Ectodermal cell (in vitro differentiated cells): ENCODE measurements around the gene RFX7.
"Not testable (repeated sequence)": the region's sequence is repeated elsewhere in the genome, so short reads cannot be mapped to it uniquely, and the experiment has no call there.

ENCODE experiments used
- H3K27ac ChIP-seq: 2 replicates; pipeline ENCODE4 v1.7.0; 2013; ENCODE audit warnings: mild to moderate bottlenecking, low read depth, low read length; ENCODE audit not compliant: insufficient read depth, poor library complexity, severe bottlenecking
- H3K27me3 ChIP-seq: 2 replicates; pipeline ENCODE4 v1.7.0; 2013; ENCODE audit warnings: mild to moderate bottlenecking, low read length; ENCODE audit not compliant: insufficient read depth, control insufficient read depth, poor library complexity, severe bottlenecking
- H3K36me3 ChIP-seq: one replicate; pipeline ENCODE4 v1.7.0; 2013; ENCODE audit warnings: low read length; ENCODE audit not compliant: control insufficient read depth, insufficient read depth
- H3K4me1 ChIP-seq: one replicate; pipeline ENCODE4 v1.7.0; 2013; ENCODE audit warnings: low read length; ENCODE audit not compliant: control insufficient read depth, insufficient read depth
- H3K4me3 ChIP-seq: 2 replicates; pipeline ENCODE4 v1.7.0; 2013; ENCODE audit warnings: low read depth, low read length, control low read depth; ENCODE audit not compliant: insufficient read depth
- H3K9me3 ChIP-seq: 2 replicates; pipeline ENCODE4 v1.7.0; 2013; ENCODE audit warnings: mild to moderate bottlenecking, low read length, moderate library complexity; ENCODE audit not compliant: control insufficient read depth
- WGBS, 2 experiments: methylation state at CpG; one replicate each; pipeline ENCODE4 v1.1.7; 2013; ENCODE audit warnings: missing lambda C conversion rate in 2 of 2; 5-methylcytosine and 5-hydroxymethylcytosine counted together

The RFX7 gene

GRCh38 chr15:56180851-56181250 is 62.8 kb downstream of the RFX7 start:
- WGBS, 2 experiments, result 98% methylated on average over 3 to 4 of the region's 4 CpGs
- H3K36me3 ChIP-seq, result no peaks in the 10 kb centered on the region
- no peak overlapping the region for H3K4me3 ChIP-seq
- H3K4me1 ChIP-seq, result no peaks in the 10 kb centered on the region
- no peaks in the 10 kb centered on the region for H3K9me3 ChIP-seq
- no peak overlapping the region for H3K27ac ChIP-seq
- H3K27me3 ChIP-seq, result no peaks in the 10 kb centered on the region

DNA sequence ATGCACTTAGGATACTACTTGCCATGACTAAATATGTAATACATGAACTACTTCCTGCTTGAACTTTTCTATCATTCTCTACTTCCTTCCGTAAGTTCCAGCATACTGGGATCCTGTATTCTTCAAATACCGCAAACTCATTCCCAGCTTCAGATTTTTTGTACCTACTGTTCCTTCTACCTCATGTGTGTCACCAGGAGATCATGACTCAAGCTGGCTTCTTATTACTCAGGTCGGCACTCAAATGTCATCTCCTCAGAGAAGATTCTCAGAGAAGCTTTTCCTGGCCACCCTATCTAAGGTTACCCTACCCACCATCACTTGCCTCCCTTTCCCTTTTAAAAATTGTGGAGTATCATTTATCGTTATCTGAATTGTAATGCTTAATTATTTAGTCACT is 66.7 kb downstream of the RFX7 start:
- Histone ChIP-seq H3K27ac (no peak overlapping the region), H3K4me1 (no peaks in the 10 kb centered on the region), H3K27me3 (no peaks in the 10 kb centered on the region), H3K4me3 (no peak overlapping the region), H3K9me3 (no peaks in the 10 kb centered on the region), H3K36me3 (peaks cover 1% of the 10 kb centered on the region)
- 95% methylated on average over 3 of the region's 4 CpGs for WGBS, 2 experiments

DNA sequence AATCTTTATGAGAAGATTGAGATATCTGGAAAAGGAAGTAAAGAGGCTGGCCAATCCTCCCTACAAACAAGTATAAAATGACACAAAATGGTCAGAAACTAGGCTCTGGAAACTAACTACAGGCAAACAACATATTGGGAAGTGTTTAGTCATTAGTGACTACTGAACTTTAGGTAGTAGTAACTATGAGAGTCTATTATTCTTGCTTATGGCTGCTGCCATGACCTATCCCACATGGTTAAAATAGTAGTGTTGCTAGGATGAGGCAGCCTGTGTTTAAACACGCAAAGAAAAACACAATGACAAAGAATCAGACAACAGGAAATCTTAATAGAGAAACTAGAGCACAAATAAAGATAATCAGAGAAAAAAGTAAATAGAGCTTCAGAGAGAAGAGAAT is 67.9 kb downstream of the RFX7 start:
- Histone ChIP-seq H3K27ac (no peak overlapping the region), H3K36me3 (peaks cover 4% of the 10 kb centered on the region), H3K4me1 (no peaks in the 10 kb centered on the region), H3K27me3 (no peaks in the 10 kb centered on the region), H3K4me3 (no peak overlapping the region), H3K9me3 (no peaks in the 10 kb centered on the region)
- WGBS, 2 experiments, result 71% methylated on average over 1 of the region's 1 CpG; no CpG with 5 or more reads in 1 of the 2 experiments

DNA sequence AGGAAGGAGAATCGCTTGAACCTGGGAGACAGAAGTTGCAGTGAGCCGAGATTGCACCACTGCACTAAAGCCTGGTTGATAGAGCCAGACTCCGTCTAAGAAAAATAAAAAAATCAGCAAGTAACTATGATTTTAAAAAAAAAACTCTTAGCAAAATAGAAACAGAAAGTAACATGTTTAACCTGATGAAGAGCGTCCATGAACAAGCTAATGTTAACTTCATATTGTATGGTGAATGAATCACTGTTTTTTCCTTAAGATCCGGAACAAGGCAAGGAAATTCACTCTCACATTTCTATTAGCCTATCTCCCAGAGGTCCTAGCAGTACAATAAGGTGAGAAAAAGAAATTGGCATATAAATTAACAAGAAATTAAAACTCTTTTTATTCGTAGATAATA is 69.0 kb downstream of the RFX7 start:
- H3K9me3 ChIP-seq, result no peaks in the 10 kb centered on the region
- H3K4me3 ChIP-seq, result no peak overlapping the region
- H3K4me1 ChIP-seq, result no peaks in the 10 kb centered on the region
- no peaks in the 10 kb centered on the region for H3K27me3 ChIP-seq
- peaks cover 4% of the 10 kb centered on the region for H3K36me3 ChIP-seq
- WGBS, 2 experiments, result 95 to 97% methylated on average over 4 to 5 of the region's 6 CpGs
- no peak overlapping the region for H3K27ac ChIP-seq

GRCh38 chr15:56168394-56168793 is 75.3 kb downstream of the RFX7 start:
- Histone ChIP-seq H3K4me1 (no peaks in the 10 kb centered on the region), H3K36me3 (peaks cover 4% of the 10 kb centered on the region), H3K27ac (no peak overlapping the region), H3K9me3 (no peaks in the 10 kb centered on the region), H3K4me3 (no peak overlapping the region), H3K27me3 (no peaks in the 10 kb centered on the region)
- 95 to 100% methylated on average over 2 of the region's 2 CpGs for WGBS, 2 experiments

DNA sequence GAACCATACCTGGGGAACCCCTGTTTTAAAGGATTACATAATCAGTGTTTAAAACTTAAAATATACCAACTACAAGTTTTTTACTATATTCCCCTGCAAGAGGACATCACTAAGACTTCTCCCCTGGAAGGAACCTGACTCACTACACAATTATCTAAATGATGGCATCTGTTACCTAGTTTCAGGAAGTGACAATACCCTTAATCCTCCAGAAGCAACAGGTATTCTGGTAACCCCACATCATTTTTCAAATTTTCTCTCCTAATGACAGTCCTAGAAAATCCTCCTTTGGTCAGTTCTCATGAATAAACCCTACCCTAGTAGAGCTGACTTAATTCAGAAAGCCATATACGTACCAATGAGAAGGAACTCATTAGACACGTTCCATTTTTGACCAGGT is 78.4 kb downstream of the RFX7 start:
- H3K36me3 ChIP-seq, result no peaks in the 10 kb centered on the region
- H3K27ac ChIP-seq, result no peak overlapping the region
- H3K27me3 ChIP-seq, result no peaks in the 10 kb centered on the region

GRCh38 chr15:56160966-56161365 is 82.7 kb downstream of the RFX7 start:
- no peaks in the 10 kb centered on the region for H3K27me3 ChIP-seq
- H3K27ac ChIP-seq, result no peak overlapping the region
- no peaks in the 10 kb centered on the region for H3K9me3 ChIP-seq
- 80% methylated on average over 1 of the region's 1 CpG; no CpG with 5 or more reads in 1 of the 2 experiments for WGBS, 2 experiments
- no peak overlapping the region for H3K4me3 ChIP-seq
- H3K36me3 ChIP-seq, result no peaks in the 10 kb centered on the region
- no peaks in the 10 kb centered on the region for H3K4me1 ChIP-seq

More for the DNA sequence above, 78.4 kb downstream of the RFX7 start:
- no peaks in the 10 kb centered on the region for H3K9me3 ChIP-seq
- 93 to 98% methylated on average over 2 of the region's 2 CpGs for WGBS, 2 experiments
- no peak overlapping the region for H3K4me3 ChIP-seq
- no peaks in the 10 kb centered on the region for H3K4me1 ChIP-seq

DNA sequence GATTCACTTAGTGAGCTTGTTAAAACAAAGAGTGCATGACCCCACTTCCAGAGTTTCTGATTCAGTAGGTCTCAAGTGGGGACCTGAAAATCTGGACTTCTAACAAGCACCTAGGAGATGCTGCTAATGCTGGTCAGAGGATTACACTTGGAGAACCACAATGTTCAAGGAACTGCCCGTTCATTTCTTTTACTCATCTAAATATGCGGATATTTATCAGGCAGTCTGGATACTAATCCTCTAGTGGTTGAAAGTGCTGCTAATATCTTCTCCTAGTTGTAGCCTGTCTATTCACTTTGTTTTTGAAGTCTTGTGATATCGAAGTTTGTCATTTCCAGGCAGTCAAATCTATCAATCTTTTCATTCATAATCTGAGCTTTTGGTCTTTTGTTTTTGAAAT is 86.8 kb downstream of the RFX7 start:
- Histone ChIP-seq H3K36me3 (no peaks in the 10 kb centered on the region), H3K9me3 (peaks cover 2% of the 10 kb centered on the region), H3K4me1 (no peaks in the 10 kb centered on the region), H3K4me3 (no peak overlapping the region), H3K27me3 (no peaks in the 10 kb centered on the region), H3K27ac (no peak overlapping the region)
- WGBS, 2 experiments, result 97% methylated on average over 2 to 3 of the region's 3 CpGs

GRCh38 chr15:56155278-56155677 is 88.4 kb downstream of the RFX7 start:
- H3K27ac ChIP-seq, H3K27me3 ChIP-seq, H3K36me3 ChIP-seq, H3K4me3 ChIP-seq, H3K4me1 ChIP-seq, H3K9me3 ChIP-seq: not testable (repeated sequence)
- WGBS, 2 experiments, result 91 to 93% methylated on average over 7 to 9 of the region's 10 CpGs

DNA sequence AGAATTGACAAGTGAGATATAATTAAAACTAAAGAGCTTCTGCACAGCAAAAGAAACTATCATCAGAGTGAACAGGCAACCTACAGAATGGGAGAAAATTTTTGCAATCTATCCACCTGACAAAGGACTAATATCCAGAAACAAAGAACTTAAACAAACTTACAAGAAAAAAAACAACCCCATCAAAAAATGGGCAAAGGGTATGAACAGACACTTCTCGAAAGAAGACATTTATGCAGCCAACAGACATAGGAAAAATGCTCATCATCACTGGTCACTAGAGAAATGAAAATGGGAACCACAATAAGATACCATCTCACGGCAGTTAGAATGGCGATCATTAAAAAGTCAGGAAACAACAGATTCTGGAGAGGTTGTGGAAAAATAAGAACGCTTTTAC is 88.9 kb downstream of the RFX7 start:
- not testable (repeated sequence) for H3K4me1 ChIP-seq, H3K27ac ChIP-seq, H3K36me3 ChIP-seq, H3K9me3 ChIP-seq, H3K27me3 ChIP-seq, H3K4me3 ChIP-seq
- WGBS, 2 experiments, result 92 to 96% methylated on average over 4 of the region's 4 CpGs

DNA sequence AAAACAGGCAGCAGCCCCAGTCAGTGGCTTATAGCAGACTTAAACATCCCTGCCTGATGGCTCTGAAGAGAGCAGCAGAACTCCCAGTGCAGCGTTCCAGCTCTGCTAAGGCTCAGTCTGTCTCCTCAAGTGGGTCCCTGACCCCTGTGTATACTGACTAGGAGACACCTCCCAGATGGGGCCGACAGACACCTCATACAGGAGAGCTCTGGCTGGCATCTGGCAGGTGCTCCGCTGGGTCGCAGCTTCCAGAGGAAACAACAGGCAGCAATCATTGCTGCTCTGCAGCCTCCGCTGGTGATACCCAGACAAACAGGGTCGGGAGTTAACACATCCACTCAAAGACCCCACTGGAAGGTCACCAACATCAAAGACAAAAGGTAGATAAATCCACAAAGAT is 93.5 kb downstream of the RFX7 start:
- H3K36me3 ChIP-seq, result no peaks in the 10 kb centered on the region
- H3K4me1 ChIP-seq, result no peaks in the 10 kb centered on the region
- H3K9me3 ChIP-seq, result peaks cover 2% of the 10 kb centered on the region
- 89 to 95% methylated on average over 6 of the region's 6 CpGs for WGBS, 2 experiments
- H3K27ac ChIP-seq, result no peak overlapping the region
- H3K4me3 ChIP-seq, result no peak overlapping the region
- H3K27me3 ChIP-seq, result no peaks in the 10 kb centered on the region
